ENCODE results near the gene OTOP1. TPM values are rescaled to one million over a fixed set of nuclear protein-coding genes. Genes with fewer than 3 reads are reported as not detected.

OTOP1 gene
- total and polyA plus RNA-seq, 2 experiments from 2014 or later, result not detected

GRCh38 chr4:4254666-4255065, 27.9 kb upstream of the OTOP1 start:
- Mint-ChIP-seq H3K4me1 (no peaks in the 10 kb centered on the region), H3K27ac (no peak overlapping the region), H3K9me3 (no peaks in the 10 kb centered on the region), H3K27me3 (ENCODE audit: insufficient read depth, low read depth, poor library complexity) (peaks cover 6% of the 10 kb centered on the region), H3K36me3 (ENCODE audit: low read depth) (no peaks in the 10 kb centered on the region), H3K4me3 (no peak overlapping the region)
- no peak overlapping the region for H3K27ac ChIP-seq (ENCODE audit: low read depth)
- no peak for DNase-seq (ENCODE audit: low spot score)
- ATAC-seq, result no peak
- no peaks in the 10 kb centered on the region for H3K79me2 ChIP-seq (replicated peaks; ENCODE audit: insufficient read depth)
- peaks cover 9% of the 10 kb centered on the region; the same call in 1 of the 2 replicates for H3K27me3 ChIP-seq (ENCODE audit: insufficient read depth)
- H2AFZ ChIP-seq, result no peak overlapping the region
- H3K4me1 ChIP-seq (ENCODE audit: insufficient read depth), result no peaks in the 10 kb centered on the region
- no peaks in the 10 kb centered on the region for H3K36me3 ChIP-seq (ENCODE audit: insufficient read depth)
- no peaks in the 10 kb centered on the region for H4K20me1 ChIP-seq (replicated peaks; ENCODE audit: insufficient read depth)
- no peaks in the 10 kb centered on the region for H3F3A ChIP-seq (replicated peaks; ENCODE audit: low read depth)
- H3K9me2 ChIP-seq (ENCODE audit: insufficient read depth), result no peaks in the 10 kb centered on the region
- H3K4me3 ChIP-seq, result no peak overlapping the region
- no peak for TF ChIP-seq ZNF462 (CRISPR knock-in tag; IDR thresholded peaks at IDR 0.05)
- TF ChIP-seq NANOG (IDR thresholded peaks at IDR 0.05; ENCODE audit: borderline replicate concordance), result no peak
- TF ChIP-seq CTCF (conservative IDR thresholded peaks at IDR 0.05; ENCODE audit: low read depth in 2 of 2), result no peak
- TF ChIP-seq CREB1 (CRISPR knock-in tag; IDR thresholded peaks at IDR 0.05; ENCODE audit: low read depth), result no peak
- H3K4me2 ChIP-seq, result no peak overlapping the region

GRCh38 chr4:4254199-4254598, 27.5 kb upstream of the OTOP1 start:
- Histone ChIP-seq H2AFZ (no peak overlapping the region), H3F3A (replicated peaks; ENCODE audit: low read depth) (no peaks in the 10 kb centered on the region), H3K27ac (ENCODE audit: low read depth) (no peak overlapping the region), H3K9me2 (ENCODE audit: insufficient read depth) (no peaks in the 10 kb centered on the region), H3K4me3 (no peak overlapping the region), H3K4me1 (ENCODE audit: insufficient read depth) (peaks cover 1% of the 10 kb centered on the region; the same call in 1 of the 2 replicates), H3K36me3 (ENCODE audit: insufficient read depth) (no peaks in the 10 kb centered on the region), H4K20me1 (replicated peaks; ENCODE audit: insufficient read depth) (no peaks in the 10 kb centered on the region), H3K27me3 (ENCODE audit: insufficient read depth) (peaks cover 9% of the 10 kb centered on the region; the same call in 1 of the 2 replicates), H3K79me2 (replicated peaks; ENCODE audit: insufficient read depth) (no peaks in the 10 kb centered on the region), H3K4me2 (no peak overlapping the region)
- Mint-ChIP-seq H3K4me1 (peaks cover 1% of the 10 kb centered on the region; the same call in 2 of the 3 replicates), H3K27ac (no peak overlapping the region), H3K4me3 (no peak overlapping the region), H3K27me3 (ENCODE audit: insufficient read depth, low read depth, poor library complexity) (peaks cover 6% of the 10 kb centered on the region), H3K9me3 (no peaks in the 10 kb centered on the region), H3K36me3 (ENCODE audit: low read depth) (no peaks in the 10 kb centered on the region)
- ATAC-seq (no peak), DNase-seq (ENCODE audit: low spot score) (no peak)
- TF ChIP-seq ZNF462 (CRISPR knock-in tag; IDR thresholded peaks at IDR 0.05), result no peak
